GM18511 (cell line): ENCODE measurements around the gene COL13A1.

ENCODE experiments used
- ATAC-seq: cut with Tn5 transposase; IDR thresholded peaks from one replicate; pipeline ENCODE4 v1.9.1; 2021; ENCODE audit warnings: mild to moderate bottlenecking, moderate library complexity; ENCODE audit not compliant: unreplicated experiment

Gene COL13A1

GRCh38 chr10:69844698-69845097, 43.0 kb downstream of the COL13A1 start:
- no peak for ATAC-seq

- ATAC-seq, result no peak
Measured at GRCh38 chr10:69845574-69846292, 44.0 kb downstream of the COL13A1 start.

GRCh38 chr10:69846293-69846921, 44.7 kb downstream of the COL13A1 start:
- ATAC-seq, result no peak

GRCh38 chr10:69847458-69847857, 45.8 kb downstream of the COL13A1 start:
- no peak for ATAC-seq

GRCh38 chr10:69847883-69848282, 46.2 kb downstream of the COL13A1 start:
- ATAC-seq, result no peak

- ATAC-seq, result no peak
Measured at GRCh38 chr10:69848454-69848853, 46.7 kb downstream of the COL13A1 start.

GRCh38 chr10:69849825-69850224, 48.1 kb downstream of the COL13A1 start:
- ATAC-seq, result no peak

GRCh38 chr10:69850440-69850839, 48.7 kb downstream of the COL13A1 start:
- ATAC-seq, result no peak

GRCh38 chr10:69851306-69851705, 49.6 kb downstream of the COL13A1 start:
- no peak for ATAC-seq

GRCh38 chr10:69853064-69853463, 51.4 kb downstream of the COL13A1 start:
- ATAC-seq, result no peak

GRCh38 chr10:69854511-69855345, 53.0 kb downstream of the COL13A1 start:
- ATAC-seq, result no peak

GRCh38 chr10:69855346-69856111, 53.8 kb downstream of the COL13A1 start:
- no peak for ATAC-seq

- no peak for ATAC-seq
Measured at GRCh38 chr10:69856601-69857166, 55.0 kb downstream of the COL13A1 start.

GRCh38 chr10:69858201-69858600, 56.5 kb downstream of the COL13A1 start:
- no peak for ATAC-seq

GRCh38 chr10:69860271-69860670, 58.6 kb downstream of the COL13A1 start:
- ATAC-seq, result no peak

GRCh38 chr10:69861251-69862240, 59.8 kb downstream of the COL13A1 start:
- ATAC-seq, result no peak

- no peak for ATAC-seq
Measured at GRCh38 chr10:69862882-69863530, 61.3 kb downstream of the COL13A1 start.

GRCh38 chr10:69863580-69863979, 61.9 kb downstream of the COL13A1 start:
- no peak for ATAC-seq

- ATAC-seq, result no peak
Measured at GRCh38 chr10:69864321-69864720, 62.6 kb downstream of the COL13A1 start.
